Gastrocnemius medialis (tissue), 4 donors: ENCODE results near the gene OR10A4.

Source experiments
- CTCF ChIP-seq, 5 experiments: fragments of 450-650 bp in 3 of 5; fragments of 200-600 bp in 2 of 5; sonication (generic) in 2 of 5; IDR thresholded peaks in 4 of 5; conservative IDR thresholded peaks in 1 of 5; 1 replicate in 4 of 5; 2 replicates in 1 of 5; pipeline ENCODE4 v1.5.1; 2016 to 2019; ENCODE audit warnings: antibody characterized with exemption in 5 of 5, mild to moderate bottlenecking in 3 of 5, moderate library complexity in 3 of 5
- POLR2A ChIP-seq, 2 donors: fragments of 450-650 bp; IDR thresholded peaks; one replicate each; pipeline ENCODE4 v1.6.1; 2017; ENCODE audit warnings: antibody characterized with exemption in 2 of 2, mild to moderate bottlenecking in 2 of 2, moderate library complexity in 2 of 2

DNA sequence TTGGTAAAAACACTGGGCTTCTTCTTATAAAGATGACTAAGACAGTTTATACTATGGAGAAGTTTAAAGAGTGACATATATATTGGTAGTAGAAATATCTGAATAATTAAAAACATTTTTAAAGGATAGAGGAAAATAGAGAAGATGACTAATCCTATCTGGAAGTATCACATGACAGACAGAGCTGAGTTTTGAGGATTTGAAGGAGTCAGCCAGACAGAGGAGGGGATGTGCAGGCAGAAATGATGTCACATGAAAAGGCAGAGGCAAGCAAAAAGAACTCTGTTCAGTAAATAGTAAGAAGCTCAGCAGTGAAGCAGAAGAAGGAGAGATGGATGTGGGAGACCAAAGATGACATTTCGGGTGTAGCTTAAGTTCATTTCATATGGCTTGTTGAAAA, 12.0 kb upstream of the OR10A4 start:
- TF ChIP-seq CTCF (IDR thresholded peaks at IDR 0.05 in 4 of 5, conservative IDR thresholded peaks at IDR 0.05 in 1 of 5) (no peak), POLR2A (IDR thresholded peaks at IDR 0.05) (no peak)
